Epithelial cell of proximal tubule (primary cell): Measurements from ENCODE around the gene DAPK3. TPM values are rescaled to one million over a fixed set of nuclear protein-coding genes. Genes with fewer than 3 reads are reported as not detected.
"Not testable (repeated sequence)": the region's sequence is repeated elsewhere in the genome, so short reads cannot be mapped to it uniquely, and the experiment has no call there.

Experiments used
- DNase-seq: peaks from one replicate; pipeline ENCODE4 v3.0.0-alpha.2; 2011; ENCODE audit warnings: low read depth
- H3K4me3 ChIP-seq: 2 replicates; pipeline ENCODE4 v1.5.1; 2011; ENCODE audit warnings: low read depth, mild to moderate bottlenecking, low read length
- CTCF ChIP-seq: conservative IDR thresholded peaks from 2 replicates; pipeline ENCODE4 v1.5.1; 2012; ENCODE audit warnings: low read depth, mild to moderate bottlenecking, low read length
- total RNA-seq: library from RNA; depleted of rRNA; stranded (reverse); fragments of >200 nt; gene quantifications from 2 replicates; pipeline ENCODE4 v1.2.3, GENCODE V29; 2015

The DAPK3 gene
- total RNA-seq, 1 donor from 2014 or later, result 112 TPM

GRCh38 chr19:3954107-3954506 lies 16.8 kb downstream of the DAPK3 start:
- H3K4me3 ChIP-seq, result no peak overlapping the region
- TF ChIP-seq CTCF, result no peak
- no peak for DNase-seq

- DNase-seq, H3K4me3 ChIP-seq: not testable (repeated sequence)
Measured at GRCh38 chr19:3952755-3953276, 18.1 kb downstream of the DAPK3 start.

- H3K4me3 ChIP-seq, result no peak overlapping the region
- DNase-seq, result no peak
- TF ChIP-seq CTCF, result no peak
Measured at GRCh38 chr19:3950871-3951861, 19.7 kb downstream of the DAPK3 start.

- no peak for DNase-seq
- no peak for TF ChIP-seq CTCF
- no peak overlapping the region for H3K4me3 ChIP-seq
Measured at GRCh38 chr19:3949997-3950859, 20.7 kb downstream of the DAPK3 start.

- no peak for DNase-seq
- H3K4me3 ChIP-seq, result no peak overlapping the region
- no peak for TF ChIP-seq CTCF
Measured at GRCh38 chr19:3949294-3949693, 21.6 kb downstream of the DAPK3 start.

- not testable (repeated sequence) for DNase-seq, H3K4me3 ChIP-seq
Measured at GRCh38 chr19:3947316-3947933, 23.5 kb downstream of the DAPK3 start.

- no peak for TF ChIP-seq CTCF
- no peak for DNase-seq
- H3K4me3 ChIP-seq, result no peak overlapping the region
Measured at GRCh38 chr19:3945838-3946237, 25.1 kb downstream of the DAPK3 start.
